Measurements from ENCODE around the gene INHBC. TPM values are rescaled to one million over a fixed set of nuclear protein-coding genes. Genes with fewer than 3 reads are reported as not detected.

INHBC gene
- total RNA-seq, 1 experiment from 2014 or later, result not detected

DNA sequence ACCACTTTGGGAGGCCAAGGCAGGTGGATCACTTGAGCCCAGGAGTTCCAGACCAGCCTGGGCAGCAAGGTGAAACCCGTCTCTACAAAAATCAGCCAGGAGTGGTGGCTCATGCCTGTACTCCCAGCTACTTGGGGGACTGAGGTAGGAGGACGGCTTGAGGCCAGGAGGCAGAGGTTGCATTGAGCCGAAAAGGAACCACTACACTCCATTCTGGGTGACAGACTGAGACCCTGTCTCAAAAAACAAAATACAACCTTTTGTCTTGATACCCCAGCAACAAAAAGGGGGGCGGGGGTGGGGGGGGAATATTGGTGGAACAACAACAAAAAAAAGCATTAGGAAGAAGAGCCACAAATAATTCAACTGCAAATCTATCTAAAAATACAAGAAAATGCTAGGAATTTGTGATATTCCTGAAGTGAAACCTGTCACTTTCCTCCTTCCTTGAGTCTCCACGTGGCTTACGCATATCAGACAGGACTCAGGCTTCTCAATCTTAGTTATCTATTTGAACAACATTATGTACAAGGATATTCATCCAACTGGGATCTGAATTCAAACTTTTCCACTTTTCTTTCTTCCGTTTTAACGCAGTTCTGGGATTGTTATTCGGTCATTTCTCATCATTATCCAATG lies 5.0 kb upstream of the INHBC start:
- Histone ChIP-seq H3K36me3 (ENCODE audit: low read depth, low read length) (no peaks in the 10 kb centered on the region), H3K9ac (ENCODE audit: low read length) (peak overlapping the region; percentile 90), H3F3A (ENCODE audit: low read length, unreplicated experiment) (no peaks in the 10 kb centered on the region), H3K4me3 (ENCODE audit: low read length) (peak overlapping the region; percentile 85), H3K9me3 (ENCODE audit: low read length) (no peaks in the 10 kb centered on the region), H3K79me2 (ENCODE audit: low read length) (peaks cover 19% of the 10 kb centered on the region), H3K27ac (ENCODE audit: low read length) (peak overlapping the region; percentile 48), H3K9me2 (replicated peaks; ENCODE audit: low read length) (no peaks in the 10 kb centered on the region), H2AFZ (ENCODE audit: low read length) (peak overlapping the region; percentile 71), H3K4me2 (ENCODE audit: low read length) (peak overlapping the region; percentile 96), H3K27me3 (ENCODE audit: low read length) (no peaks in the 10 kb centered on the region), H4K20me1 (ENCODE audit: low read length) (no peaks in the 10 kb centered on the region), H3K4me1 (ENCODE audit: insufficient read depth, low read length) (peaks cover 14% of the 10 kb centered on the region)
- DNase-seq (no peak), ATAC-seq (no peak)
- POLR2A ChIA-PET (ENCODE audit: unreplicated experiment), result interaction anchor here (0.7 kb wide), 1 partner anchor 1069 kb away, joined by 3 read pairs; no protein-coding TSS in a partner anchor
- CTCF ChIA-PET, result interaction anchor here (1.2 kb wide), 1 partner anchor 23 kb away, joined by 4 read pairs; no protein-coding TSS in a partner anchor
- TF ChIP-seq, protein P1, sequence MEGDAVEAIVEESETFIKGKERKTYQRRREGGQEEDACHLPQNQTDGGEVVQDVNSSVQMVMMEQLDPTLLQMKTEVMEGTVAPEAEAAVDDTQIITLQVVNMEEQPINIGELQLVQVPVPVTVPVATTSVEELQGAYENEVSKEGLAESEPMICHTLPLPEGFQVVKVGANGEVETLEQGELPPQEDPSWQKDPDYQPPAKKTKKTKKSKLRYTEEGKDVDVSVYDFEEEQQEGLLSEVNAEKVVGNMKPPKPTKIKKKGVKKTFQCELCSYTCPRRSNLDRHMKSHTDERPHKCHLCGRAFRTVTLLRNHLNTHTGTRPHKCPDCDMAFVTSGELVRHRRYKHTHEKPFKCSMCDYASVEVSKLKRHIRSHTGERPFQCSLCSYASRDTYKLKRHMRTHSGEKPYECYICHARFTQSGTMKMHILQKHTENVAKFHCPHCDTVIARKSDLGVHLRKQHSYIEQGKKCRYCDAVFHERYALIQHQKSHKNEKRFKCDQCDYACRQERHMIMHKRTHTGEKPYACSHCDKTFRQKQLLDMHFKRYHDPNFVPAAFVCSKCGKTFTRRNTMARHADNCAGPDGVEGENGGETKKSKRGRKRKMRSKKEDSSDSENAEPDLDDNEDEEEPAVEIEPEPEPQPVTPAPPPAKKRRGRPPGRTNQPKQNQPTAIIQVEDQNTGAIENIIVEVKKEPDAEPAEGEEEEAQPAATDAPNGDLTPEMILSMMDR (conservative IDR thresholded peaks at IDR 0.05; ENCODE audit: low read depth, low read length), result no peak
- TF ChIP-seq EZH2phosphoT487 (IDR thresholded peaks at IDR 0.05; ENCODE audit: borderline replicate concordance, low read length), result no peak
- no peak for TF ChIP-seq EZH2 (IDR thresholded peaks at IDR 0.05; ENCODE audit: low read length, unreplicated experiment)
- intact Hi-C loops (cut with micrococcal nuclease), result no loop called here
- BruUV-seq (replicated peaks), result TSS peak; percentile 87

DNA sequence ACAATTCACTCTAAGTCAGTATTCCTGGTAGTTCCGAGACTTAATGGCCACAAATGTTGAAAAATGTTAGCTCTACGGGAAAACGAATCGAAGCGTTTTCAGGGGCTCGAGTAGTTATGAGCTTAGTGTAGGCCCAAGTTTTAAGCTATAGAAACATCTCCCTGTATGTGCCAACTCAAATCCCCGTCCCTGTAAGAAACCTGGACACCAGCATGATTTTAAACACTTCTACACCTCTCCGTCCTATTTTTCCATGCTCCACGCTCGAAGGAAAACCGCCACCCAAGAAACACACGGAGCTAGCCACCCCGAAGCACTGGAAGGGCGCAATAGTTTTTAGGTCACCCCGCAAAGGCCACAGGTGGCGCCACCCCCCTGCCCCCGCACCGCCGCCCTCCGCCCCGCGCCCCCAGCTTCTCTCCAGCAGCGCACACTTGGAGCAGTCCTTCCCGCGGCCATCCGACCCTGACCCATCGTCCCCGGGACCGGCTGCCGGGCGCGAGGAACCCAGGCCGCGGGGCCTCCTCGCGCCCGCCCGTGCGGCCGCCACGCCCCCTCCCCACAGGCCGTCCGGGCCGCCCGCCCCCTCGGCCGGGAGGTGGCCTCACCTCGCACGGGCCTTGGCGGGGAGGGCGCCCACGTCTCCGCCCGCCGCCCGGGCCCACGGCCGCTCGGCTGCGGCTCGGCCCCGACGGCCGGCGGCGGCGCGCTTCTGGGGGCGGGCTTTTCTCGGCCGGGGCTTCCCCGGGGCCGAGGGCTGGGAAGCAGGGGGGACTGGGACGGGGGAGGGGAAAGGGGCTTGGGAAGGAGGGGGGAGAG lies 4.3 kb upstream of the INHBC start:
- Histone ChIP-seq H4K20me1 (ENCODE audit: low read length) (no peaks in the 10 kb centered on the region), H3K36me3 (ENCODE audit: low read depth, low read length) (no peaks in the 10 kb centered on the region), H2AFZ (ENCODE audit: low read length) (peak overlapping the region; percentile 85), H3K4me3 (ENCODE audit: low read length) (peak overlapping the region; percentile 85), H3K4me1 (ENCODE audit: insufficient read depth, low read length) (peaks cover 14% of the 10 kb centered on the region), H3K27ac (ENCODE audit: low read length) (peak overlapping the region; percentile 48), H3K9ac (ENCODE audit: low read length) (peak overlapping the region; percentile 90), H3K79me2 (ENCODE audit: low read length) (peaks cover 19% of the 10 kb centered on the region), H3K9me2 (replicated peaks; ENCODE audit: low read length) (no peaks in the 10 kb centered on the region), H3K9me3 (ENCODE audit: low read length) (no peaks in the 10 kb centered on the region), H3K4me2 (ENCODE audit: low read length) (peak overlapping the region; percentile 96), H3F3A (ENCODE audit: low read length, unreplicated experiment) (no peaks in the 10 kb centered on the region), H3K27me3 (ENCODE audit: low read length) (no peaks in the 10 kb centered on the region)
- ATAC-seq, result peak; percentile 74
- ChIA-PET POLR2A (ENCODE audit: unreplicated experiment) (interaction anchor here (0.6 to 0.7 kb wide), 2 partner anchors 201 to 1070 kb away, joined by 3 to 13 read pairs; partner anchors contain the start of gene SHMT2), CTCF (interaction anchor here (1.2 kb wide), 1 partner anchor 23 kb away, joined by 4 read pairs; no protein-coding TSS in a partner anchor)
- intact Hi-C loops (cut with micrococcal nuclease), result no loop called here
- TF ChIP-seq, protein P1 (conservative IDR thresholded peaks at IDR 0.05; ENCODE audit: low read depth, low read length), result no peak
- TF ChIP-seq EZH2phosphoT487 (IDR thresholded peaks at IDR 0.05; ENCODE audit: borderline replicate concordance, low read length) (no peak), EZH2 (IDR thresholded peaks at IDR 0.05; ENCODE audit: low read length, unreplicated experiment) (no peak)
- BruUV-seq (replicated peaks), result no TSS peak
- DNase-seq, result peak; percentile 27

Data from PC-3 (cell line).